G401.6 (cell line): Measurements from ENCODE around the gene OSBPL3.
"Not testable (repeated sequence)": the region's sequence is repeated elsewhere in the genome, so short reads cannot be mapped to it uniquely, and the experiment has no call there.

Experiments
- FAIRE-seq: peaks from 2 replicates; lab custom pipeline; 2012; peaks lifted over from hg19 to GRCh38; lab: Jason Lieb, UNC

Gene OSBPL3

GRCh38 chr7:24827027-24827426 is 153.0 kb downstream of the OSBPL3 start:
- FAIRE-seq = no peak

GRCh38 chr7:24826662-24827020 is 153.3 kb downstream of the OSBPL3 start:
- FAIRE-seq = no peak

- no peak for FAIRE-seq
Observed at GRCh38 chr7:24825931-24826661, 153.9 kb downstream of the OSBPL3 start.

GRCh38 chr7:24825381-24825794 is 154.6 kb downstream of the OSBPL3 start:
- no peak for FAIRE-seq

GRCh38 chr7:24824896-24825295 is 155.1 kb downstream of the OSBPL3 start:
- FAIRE-seq = no peak

- no peak for FAIRE-seq
Observed at GRCh38 chr7:24824400-24824799, 155.6 kb downstream of the OSBPL3 start.

- no peak for FAIRE-seq
Observed at GRCh38 chr7:24821754-24822054, 158.3 kb downstream of the OSBPL3 start.

- no peak for FAIRE-seq
Observed at GRCh38 chr7:24821045-24821753, 158.8 kb downstream of the OSBPL3 start.

GRCh38 chr7:24820730-24821044 is 159.3 kb downstream of the OSBPL3 start:
- FAIRE-seq = no peak

- FAIRE-seq = peak; percentile 89
Observed at GRCh38 chr7:24819916-24820689, 159.9 kb downstream of the OSBPL3 start.

GRCh38 chr7:24817339-24817738 is 162.6 kb downstream of the OSBPL3 start:
- no peak for FAIRE-seq

- FAIRE-seq = no peak
Observed at GRCh38 chr7:24816868-24817267, 163.1 kb downstream of the OSBPL3 start.

GRCh38 chr7:24812305-24812945 is 167.6 kb downstream of the OSBPL3 start:
- peak; percentile 78 for FAIRE-seq

- FAIRE-seq = no peak
Observed at GRCh38 chr7:24808518-24808917, 171.5 kb downstream of the OSBPL3 start.

GRCh38 chr7:24802300-24802699 is 177.7 kb downstream of the OSBPL3 start:
- FAIRE-seq = no peak

GRCh38 chr7:24801883-24802282 is 178.1 kb downstream of the OSBPL3 start:
- no peak for FAIRE-seq

- no peak for FAIRE-seq
Observed at GRCh38 chr7:24800667-24801066, 179.3 kb downstream of the OSBPL3 start.

- FAIRE-seq = no peak
Observed at GRCh38 chr7:24800073-24800472, 179.9 kb downstream of the OSBPL3 start.

GRCh38 chr7:24799506-24799905 is 180.5 kb downstream of the OSBPL3 start:
- no peak for FAIRE-seq

- FAIRE-seq = no peak
Observed at GRCh38 chr7:24798261-24798660, 181.7 kb downstream of the OSBPL3 start.

GRCh38 chr7:24797270-24797669 is 182.7 kb downstream of the OSBPL3 start:
- no peak for FAIRE-seq

- FAIRE-seq = no peak
Observed at GRCh38 chr7:24795407-24795767, 184.6 kb downstream of the OSBPL3 start.

GRCh38 chr7:24794751-24795406 is 185.1 kb downstream of the OSBPL3 start:
- FAIRE-seq = not testable (repeated sequence)
